Tibial nerve (tissue), 4 donors: ENCODE results near the gene FBLIM1. TPM values are rescaled to one million over a fixed set of nuclear protein-coding genes. Genes with fewer than 3 reads are reported as not detected.
A peak's percentile ranks its signal among the peaks of the same experiment; 100 is the strongest.

Experiments used
- DNase-seq, 2 donors: peaks; one replicate each; pipeline ENCODE4 v3.0.0-alpha.2; 2019; ENCODE audit warnings: low spot score in 2 of 2
- H3K27ac ChIP-seq, 4 donors: fragments of 200-600 bp; sonication (generic) in 3 of 4; one replicate each; pipeline ENCODE4 v1.5.1; 2017 to 2019; ENCODE audit warnings: mild to moderate bottlenecking in 1 of 4
- H3K27me3 ChIP-seq, 2 donors: fragments of 200-600 bp; sonication (generic) in 1 of 2; one replicate each; pipeline versions ENCODE4 v1.5.1 to v1.6.0; 2017 to 2019
- H3K36me3 ChIP-seq, 3 donors: fragments of 200-600 bp; sonication (generic); one replicate each; pipeline ENCODE4 v1.5.1; 2018 to 2019
- H3K4me1 ChIP-seq, 4 donors: fragments of 200-600 bp; sonication (generic) in 3 of 4; one replicate each; pipeline ENCODE4 v1.5.1; 2017 to 2019
- H3K4me3 ChIP-seq, 4 donors: fragments of 200-600 bp; sonication (generic) in 3 of 4; one replicate each; pipeline ENCODE4 v1.5.1; 2017 to 2019; ENCODE audit warnings: mild to moderate bottlenecking in 1 of 4, moderate library complexity in 1 of 4
- H3K9me3 ChIP-seq, 4 donors: fragments of 200-600 bp; sonication (generic) in 3 of 4; one replicate each; pipeline ENCODE4 v1.5.1; 2017 to 2019
- CTCF ChIP-seq, 5 experiments: fragments of 200-600 bp in 3 of 5; fragments of 450-650 bp in 2 of 5; sonication (generic) in 3 of 5; IDR thresholded peaks; one replicate each; pipeline ENCODE4 v1.5.1; 2016 to 2019; ENCODE audit warnings: antibody characterized with exemption in 5 of 5, mild to moderate bottlenecking in 3 of 5, moderate library complexity in 2 of 5
- EP300 ChIP-seq, 2 donors: sonication (generic); formaldehyde crosslinking; IDR thresholded peaks; one replicate each; pipeline ENCODE4 v1.6.1; 2017; ENCODE audit warnings: antibody characterized with exemption in 2 of 2, mild to moderate bottlenecking in 1 of 2
- POLR2A ChIP-seq, 2 donors: fragments of 450-650 bp; IDR thresholded peaks; one replicate each; pipeline ENCODE4 v1.6.1; 2017; ENCODE audit warnings: antibody characterized with exemption in 2 of 2, mild to moderate bottlenecking in 2 of 2, moderate library complexity in 2 of 2
- WGBS, 2 donors: methylation state at CpG; one replicate each; pipeline ENCODE4 v1.1.5; 2018; 5-methylcytosine and 5-hydroxymethylcytosine counted together
- total RNA-seq, 4 donors: library from RNA; depleted of rRNA; stranded (reverse); fragments of >200 nt; gene quantifications; one replicate each; pipeline ENCODE4 v1.1.0, GENCODE V29; 2016

Gene FBLIM1
- total RNA-seq, 4 donors from 2014 or later: 33.3 to 46.5 (median 44.1) TPM

GRCh38 chr1:15727021-15727420, 31.6 kb upstream of the FBLIM1 start:
- Histone ChIP-seq H3K36me3 (peaks cover 2 to 100% (median 50%) of the 10 kb centered on the region in 3 donors), H3K9me3 (no peaks in the 10 kb centered on the region), H3K4me1 (peaks cover 0 to 24% (median 0%) of the 10 kb centered on the region in 4 donors), H3K4me3 (no peak overlapping the region), H3K27ac (peak overlapping the region in 2 of 4 donors; percentile 32 to 43), H3K27me3 (no peaks in the 10 kb centered on the region)
- 70 to 73% methylated on average over 21 of the region's 21 CpGs for WGBS, 2 donors
- DNase-seq: no peak
- TF ChIP-seq POLR2A (IDR thresholded peaks at IDR 0.05) (no peak), CTCF (IDR thresholded peaks at IDR 0.05) (no peak), EP300 (IDR thresholded peaks at IDR 0.05) (no peak)

GRCh38 chr1:15727424-15727823, 31.2 kb upstream of the FBLIM1 start:
- Histone ChIP-seq H3K27ac (no peak overlapping the region), H3K4me1 (peaks cover 0 to 24% (median 0%) of the 10 kb centered on the region in 4 donors), H3K9me3 (no peaks in the 10 kb centered on the region), H3K36me3 (peaks cover 2 to 100% (median 52%) of the 10 kb centered on the region in 3 donors), H3K4me3 (no peak overlapping the region), H3K27me3 (no peaks in the 10 kb centered on the region)
- TF ChIP-seq EP300 (IDR thresholded peaks at IDR 0.05): no peak
- no peak for TF ChIP-seq POLR2A (IDR thresholded peaks at IDR 0.05)
- no peak for TF ChIP-seq CTCF (IDR thresholded peaks at IDR 0.05)
- no peak for DNase-seq
- WGBS, 2 donors: 72 to 81% methylated on average over 10 to 13 of the region's 13 CpGs

GRCh38 chr1:15727866-15728534, 30.6 kb upstream of the FBLIM1 start:
- H3K36me3 ChIP-seq: peaks cover 2 to 100% (median 55%) of the 10 kb centered on the region in 3 donors
- H3K27me3 ChIP-seq: no peaks in the 10 kb centered on the region
- peaks cover 0 to 19% (median 0%) of the 10 kb centered on the region in 4 donors for H3K4me1 ChIP-seq
- no peak overlapping the region for H3K27ac ChIP-seq
- H3K4me3 ChIP-seq: no peak overlapping the region
- no peaks in the 10 kb centered on the region for H3K9me3 ChIP-seq
- 93 to 94% methylated on average over 14 to 22 of the region's 23 CpGs for WGBS, 2 donors
- no peak for DNase-seq
- no peak for TF ChIP-seq POLR2A (IDR thresholded peaks at IDR 0.05)
- TF ChIP-seq CTCF (IDR thresholded peaks at IDR 0.05): no peak
- TF ChIP-seq EP300 (IDR thresholded peaks at IDR 0.05): no peak

GRCh38 chr1:15728937-15729657, 29.5 kb upstream of the FBLIM1 start:
- Histone ChIP-seq H3K4me3 (no peak overlapping the region), H3K27ac (no peak overlapping the region), H3K4me1 (peaks cover 0 to 18% (median 0%) of the 10 kb centered on the region in 4 donors), H3K9me3 (no peaks in the 10 kb centered on the region), H3K36me3 (peaks cover 2 to 100% (median 65%) of the 10 kb centered on the region in 3 donors), H3K27me3 (no peaks in the 10 kb centered on the region)
- DNase-seq: no peak
- 89 to 92% methylated on average over 17 to 21 of the region's 22 CpGs for WGBS, 2 donors
- TF ChIP-seq POLR2A (IDR thresholded peaks at IDR 0.05) (no peak), EP300 (IDR thresholded peaks at IDR 0.05) (no peak), CTCF (IDR thresholded peaks at IDR 0.05) (no peak)

GRCh38 chr1:15730423-15730822, 28.2 kb upstream of the FBLIM1 start:
- DNase-seq: no peak
- Histone ChIP-seq H3K4me1 (peaks cover 0 to 20% (median 3%) of the 10 kb centered on the region in 4 donors), H3K4me3 (no peak overlapping the region), H3K27ac (no peak overlapping the region), H3K9me3 (no peaks in the 10 kb centered on the region), H3K36me3 (peaks cover 2 to 100% (median 66%) of the 10 kb centered on the region in 3 donors), H3K27me3 (no peaks in the 10 kb centered on the region)
- TF ChIP-seq POLR2A (IDR thresholded peaks at IDR 0.05): no peak
- TF ChIP-seq EP300 (IDR thresholded peaks at IDR 0.05): no peak
- no peak for TF ChIP-seq CTCF (IDR thresholded peaks at IDR 0.05)
- 89 to 95% methylated on average over 12 to 16 of the region's 16 CpGs for WGBS, 2 donors
